ENCODE measurements around the gene DDX52. TPM values are rescaled to one million over a fixed set of nuclear protein-coding genes. Genes with fewer than 3 reads are reported as not detected.

DDX52 gene
- total RNA-seq, 1 experiment from 2014 or later: 31.9 TPM

DNA sequence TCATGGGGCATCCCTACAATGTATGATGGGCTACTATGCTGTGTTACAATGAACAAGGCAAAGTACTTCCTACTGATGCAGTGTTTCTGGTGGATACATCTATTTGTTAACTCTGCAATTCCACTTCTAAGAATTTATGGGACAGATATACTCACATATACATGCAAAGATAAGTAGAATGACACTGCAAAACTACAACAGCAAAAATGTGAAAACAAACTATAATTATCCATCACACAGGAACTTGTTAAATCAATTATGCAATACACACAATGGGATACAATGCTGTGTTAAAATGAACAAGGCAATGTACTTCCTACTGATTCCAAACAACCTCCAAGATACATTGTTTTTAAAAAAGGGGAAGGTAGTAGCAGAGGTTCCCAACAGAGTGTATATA is 3.2 kb downstream of the DDX52 start (continued):
- TF ChIP-seq PRDM15 (CRISPR knock-in tag; IDR thresholded peaks at IDR 0.05) (no peak), TEAD4 (CRISPR knock-in tag; IDR thresholded peaks at IDR 0.05) (no peak), CREM (CRISPR knock-in tag; IDR thresholded peaks at IDR 0.05) (no peak), ATF6 (CRISPR knock-in tag; IDR thresholded peaks at IDR 0.05) (no peak)

DNA sequence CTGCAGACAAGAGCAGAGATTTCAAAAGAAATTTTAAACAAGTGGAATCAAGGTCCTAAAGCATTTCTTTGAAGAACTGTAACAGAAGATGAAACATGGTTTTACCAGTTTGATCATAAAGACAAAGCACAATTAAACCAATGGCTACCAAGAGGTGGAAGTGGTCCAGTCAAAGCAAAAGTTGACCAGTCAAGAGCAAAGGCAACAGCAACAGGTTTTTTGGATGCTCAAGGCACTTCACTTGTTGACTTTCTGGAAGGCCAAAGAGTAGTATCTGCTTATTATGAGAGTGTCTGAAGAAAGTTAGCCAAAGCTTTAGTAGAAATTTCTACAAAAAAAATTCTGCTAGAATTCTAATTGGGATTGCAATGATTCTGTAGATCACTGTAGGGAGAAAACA is 5.3 kb downstream of the DDX52 start:
- DNase-seq (ENCODE audit: low spot score) (no peak), ATAC-seq (no peak)
- Mint-ChIP-seq H3K27ac (no peak overlapping the region), H3K36me3 (peaks cover 54% of the 10 kb centered on the region), H3K9me3 (no peaks in the 10 kb centered on the region), H3K4me1 (peaks cover 9% of the 10 kb centered on the region), H3K4me3 (no peak overlapping the region), H3K27me3 (ENCODE audit: low read depth) (no peaks in the 10 kb centered on the region)
- CTCF ChIA-PET: interaction anchor here (2.0 kb wide), 1 partner anchor 153 kb away, joined by 4 read pairs; no protein-coding TSS in a partner anchor
- POLR2A ChIA-PET: no interaction called here
- no peak for TF ChIP-seq ELF4 (CRISPR knock-in tag; IDR thresholded peaks at IDR 0.05; ENCODE audit: low read depth)
- TF ChIP-seq STAT6 (CRISPR knock-in tag; conservative IDR thresholded peaks at IDR 0.05; ENCODE audit: low read depth): no peak
- no peak for TF ChIP-seq SMAD4 (CRISPR knock-in tag; IDR thresholded peaks at IDR 0.05)
- TF ChIP-seq USF1 (CRISPR knock-in tag; IDR thresholded peaks at IDR 0.05): no peak
- TF ChIP-seq, protein P1, sequence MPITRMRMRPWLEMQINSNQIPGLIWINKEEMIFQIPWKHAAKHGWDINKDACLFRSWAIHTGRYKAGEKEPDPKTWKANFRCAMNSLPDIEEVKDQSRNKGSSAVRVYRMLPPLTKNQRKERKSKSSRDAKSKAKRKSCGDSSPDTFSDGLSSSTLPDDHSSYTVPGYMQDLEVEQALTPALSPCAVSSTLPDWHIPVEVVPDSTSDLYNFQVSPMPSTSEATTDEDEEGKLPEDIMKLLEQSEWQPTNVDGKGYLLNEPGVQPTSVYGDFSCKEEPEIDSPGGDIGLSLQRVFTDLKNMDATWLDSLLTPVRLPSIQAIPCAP (CRISPR knock-in tag; IDR thresholded peaks at IDR 0.05): no peak
- no peak for TF ChIP-seq GABPB1 (CRISPR knock-in tag; IDR thresholded peaks at IDR 0.05)
- no peak for TF ChIP-seq CREB1 (CRISPR knock-in tag; IDR thresholded peaks at IDR 0.05)
- TF ChIP-seq, protein P2, sequence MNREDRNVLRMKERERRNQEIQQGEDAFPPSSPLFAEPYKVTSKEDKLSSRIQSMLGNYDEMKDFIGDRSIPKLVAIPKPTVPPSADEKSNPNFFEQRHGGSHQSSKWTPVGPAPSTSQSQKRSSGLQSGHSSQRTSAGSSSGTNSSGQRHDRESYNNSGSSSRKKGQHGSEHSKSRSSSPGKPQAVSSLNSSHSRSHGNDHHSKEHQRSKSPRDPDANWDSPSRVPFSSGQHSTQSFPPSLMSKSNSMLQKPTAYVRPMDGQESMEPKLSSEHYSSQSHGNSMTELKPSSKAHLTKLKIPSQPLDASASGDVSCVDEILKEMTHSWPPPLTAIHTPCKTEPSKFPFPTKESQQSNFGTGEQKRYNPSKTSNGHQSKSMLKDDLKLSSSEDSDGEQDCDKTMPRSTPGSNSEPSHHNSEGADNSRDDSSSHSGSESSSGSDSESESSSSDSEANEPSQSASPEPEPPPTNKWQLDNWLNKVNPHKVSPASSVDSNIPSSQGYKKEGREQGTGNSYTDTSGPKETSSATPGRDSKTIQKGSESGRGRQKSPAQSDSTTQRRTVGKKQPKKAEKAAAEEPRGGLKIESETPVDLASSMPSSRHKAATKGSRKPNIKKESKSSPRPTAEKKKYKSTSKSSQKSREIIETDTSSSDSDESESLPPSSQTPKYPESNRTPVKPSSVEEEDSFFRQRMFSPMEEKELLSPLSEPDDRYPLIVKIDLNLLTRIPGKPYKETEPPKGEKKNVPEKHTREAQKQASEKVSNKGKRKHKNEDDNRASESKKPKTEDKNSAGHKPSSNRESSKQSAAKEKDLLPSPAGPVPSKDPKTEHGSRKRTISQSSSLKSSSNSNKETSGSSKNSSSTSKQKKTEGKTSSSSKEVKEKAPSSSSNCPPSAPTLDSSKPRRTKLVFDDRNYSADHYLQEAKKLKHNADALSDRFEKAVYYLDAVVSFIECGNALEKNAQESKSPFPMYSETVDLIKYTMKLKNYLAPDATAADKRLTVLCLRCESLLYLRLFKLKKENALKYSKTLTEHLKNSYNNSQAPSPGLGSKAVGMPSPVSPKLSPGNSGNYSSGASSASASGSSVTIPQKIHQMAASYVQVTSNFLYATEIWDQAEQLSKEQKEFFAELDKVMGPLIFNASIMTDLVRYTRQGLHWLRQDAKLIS (CRISPR knock-in tag; IDR thresholded peaks at IDR 0.05; ENCODE audit: borderline replicate concordance): no peak
- no peak for TF ChIP-seq TP53 (CRISPR knock-in tag; IDR thresholded peaks at IDR 0.05)
- TF ChIP-seq ZNF232 (CRISPR knock-in tag; IDR thresholded peaks at IDR 0.05): no peak
- no peak for TF ChIP-seq ATF1 (CRISPR knock-in tag; IDR thresholded peaks at IDR 0.05)
- no peak for TF ChIP-seq ZNF219 (CRISPR knock-in tag; IDR thresholded peaks at IDR 0.05; ENCODE audit: borderline replicate concordance)
- no peak for TF ChIP-seq FOXP4 (CRISPR knock-in tag; IDR thresholded peaks at IDR 0.05)
- TF ChIP-seq, protein P3, sequence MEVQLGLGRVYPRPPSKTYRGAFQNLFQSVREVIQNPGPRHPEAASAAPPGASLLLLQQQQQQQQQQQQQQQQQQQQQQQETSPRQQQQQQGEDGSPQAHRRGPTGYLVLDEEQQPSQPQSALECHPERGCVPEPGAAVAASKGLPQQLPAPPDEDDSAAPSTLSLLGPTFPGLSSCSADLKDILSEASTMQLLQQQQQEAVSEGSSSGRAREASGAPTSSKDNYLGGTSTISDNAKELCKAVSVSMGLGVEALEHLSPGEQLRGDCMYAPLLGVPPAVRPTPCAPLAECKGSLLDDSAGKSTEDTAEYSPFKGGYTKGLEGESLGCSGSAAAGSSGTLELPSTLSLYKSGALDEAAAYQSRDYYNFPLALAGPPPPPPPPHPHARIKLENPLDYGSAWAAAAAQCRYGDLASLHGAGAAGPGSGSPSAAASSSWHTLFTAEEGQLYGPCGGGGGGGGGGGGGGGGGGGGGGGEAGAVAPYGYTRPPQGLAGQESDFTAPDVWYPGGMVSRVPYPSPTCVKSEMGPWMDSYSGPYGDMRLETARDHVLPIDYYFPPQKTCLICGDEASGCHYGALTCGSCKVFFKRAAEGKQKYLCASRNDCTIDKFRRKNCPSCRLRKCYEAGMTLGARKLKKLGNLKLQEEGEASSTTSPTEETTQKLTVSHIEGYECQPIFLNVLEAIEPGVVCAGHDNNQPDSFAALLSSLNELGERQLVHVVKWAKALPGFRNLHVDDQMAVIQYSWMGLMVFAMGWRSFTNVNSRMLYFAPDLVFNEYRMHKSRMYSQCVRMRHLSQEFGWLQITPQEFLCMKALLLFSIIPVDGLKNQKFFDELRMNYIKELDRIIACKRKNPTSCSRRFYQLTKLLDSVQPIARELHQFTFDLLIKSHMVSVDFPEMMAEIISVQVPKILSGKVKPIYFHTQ (CRISPR knock-in tag; IDR thresholded peaks at IDR 0.05): no peak

Data from WTC11 (cell line).